PC-3 (cell line): ENCODE results near the gene VSTM2L. TPM values are rescaled to one million over a fixed set of nuclear protein-coding genes. Genes with fewer than 3 reads are reported as not detected.

Source experiments
- ATAC-seq: fragments of 200-7000 bp; cut with Tn5 transposase; 2 replicates; pipeline ENCODE4 v1.9.1; 2020; ENCODE audit warnings: mild to moderate bottlenecking, moderate library complexity
- BruUV-seq: library from RNA; stranded (reverse); fragments of 400-500 nt; replicated peaks from 2 replicates; lab custom pipeline; 2021; lab: Mats Ljungman, UMichigan
- CTCF ChIA-PET: fragments of 300-600 bp; sonication (Branson Sonifier 250); formaldehyde crosslinking; loops from one replicate; lab custom pipeline; 2022; ENCODE audit warnings: antibody characterized with exemption; lab: Charles Lee
- POLR2A ChIA-PET: fragments of 300-600 bp; sonication (Branson Sonifier 250); formaldehyde crosslinking; loops from one replicate; lab custom pipeline; 2022; ENCODE audit warnings: antibody characterized with exemption; ENCODE audit not compliant: unreplicated experiment; lab: Charles Lee
- DNase-seq: peaks from one replicate; pipeline ENCODE4 v3.0.0-alpha.2; 2015
- H2AFZ ChIP-seq: fragments of 300-600 bp; sonication (generic); 2 replicates; pipeline ENCODE4 v1.6.0; 2016; ENCODE audit warnings: antibody characterized with exemption, low read length
- H3F3A ChIP-seq: fragments of 300-600 bp; sonication (generic); one replicate; pipeline ENCODE4 v1.6.0; 2017; ENCODE audit warnings: antibody characterized with exemption, low read length, control low read depth, mild to moderate bottlenecking; ENCODE audit not compliant: unreplicated experiment
- H3K27ac ChIP-seq: fragments of 300-600 bp; sonication (generic); 2 replicates; pipeline ENCODE4 v1.5.1; 2016; ENCODE audit warnings: mild to moderate bottlenecking, low read length
- H3K27me3 ChIP-seq: fragments of 300-600 bp; sonication (generic); 2 replicates; pipeline ENCODE4 v1.6.1; 2016; ENCODE audit warnings: low read length, mixed read lengths
- H3K36me3 ChIP-seq: fragments of 300-600 bp; sonication (generic); 2 replicates; pipeline ENCODE4 v1.6.1; 2016; ENCODE audit warnings: low read depth, mixed run types, low read length, mixed read lengths
- H3K4me1 ChIP-seq: fragments of 300-600 bp; sonication (generic); 2 replicates; pipeline ENCODE4 v1.5.1; 2016; ENCODE audit warnings: low read length; ENCODE audit not compliant: insufficient read depth
- H3K4me2 ChIP-seq: fragments of 300-600 bp; sonication (generic); 2 replicates; pipeline ENCODE4 v1.6.0; 2016; ENCODE audit warnings: low read length
- H3K4me3 ChIP-seq: fragments of 300-600 bp; sonication (generic); 2 replicates; pipeline ENCODE4 v1.5.1; 2016; ENCODE audit warnings: mild to moderate bottlenecking, low read length, mixed read lengths
- H3K79me2 ChIP-seq: fragments of 300-600 bp; sonication (generic); 2 replicates; pipeline ENCODE4 v1.6.1; 2017; ENCODE audit warnings: low read length, mixed read lengths
- H3K9ac ChIP-seq: fragments of 300-600 bp; sonication (generic); 2 replicates; pipeline ENCODE4 v1.6.0; 2016; ENCODE audit warnings: mild to moderate bottlenecking, low read length
- H3K9me2 ChIP-seq: fragments of 300-600 bp; sonication (generic); replicated peaks from 2 replicates; pipeline ENCODE4 v1.6.1; 2016; ENCODE audit warnings: mixed run types, low read length, mixed read lengths
- H3K9me3 ChIP-seq: fragments of 300-600 bp; sonication (generic); 2 replicates; pipeline ENCODE4 v1.6.1; 2016; ENCODE audit warnings: low read length, mixed read lengths
- H4K20me1 ChIP-seq: fragments of 300-600 bp; sonication (generic); 2 replicates; pipeline ENCODE4 v1.6.1; 2016; ENCODE audit warnings: low read length, mixed read lengths
- CTCF ChIP-seq: fragments of 300-600 bp; sonication (generic); conservative IDR thresholded peaks from 2 replicates; pipeline ENCODE4 v1.5.1; 2017; ENCODE audit warnings: antibody characterized with exemption, low read depth, mild to moderate bottlenecking, low read length
- EZH2 ChIP-seq: fragments of 300-600 bp; sonication (generic); IDR thresholded peaks from one replicate; pipeline ENCODE4 v1.6.1; 2017; ENCODE audit warnings: antibody characterized with exemption, mild to moderate bottlenecking, low read length; ENCODE audit not compliant: unreplicated experiment
- EZH2phosphoT487 ChIP-seq: fragments of 300-600 bp; sonication (generic); IDR thresholded peaks from 2 replicates; pipeline ENCODE4 v1.6.1; 2018; ENCODE audit warnings: mild to moderate bottlenecking, antibody characterized with exemption, low read length, borderline replicate concordance
- intact Hi-C: fragments of 100-400 bp; cut with micrococcal nuclease; formaldehyde crosslinking; loops from 2 replicates; pipeline ENCODE4 v1.9.0; 2023
- total RNA-seq: library from RNA; depleted of rRNA; stranded (reverse); fragments of >200 nt; gene quantifications from 2 replicates; pipeline ENCODE4 v1.2.3, GENCODE V29; 2014

VSTM2L gene
- total RNA-seq, 1 experiment from 2014 or later, result 45.8 TPM

- Histone ChIP-seq H3K79me2 (no peaks in the 10 kb centered on the region), H3K27ac (no peak overlapping the region), H3F3A (no peaks in the 10 kb centered on the region), H3K36me3 (no peaks in the 10 kb centered on the region), H3K4me1 (no peaks in the 10 kb centered on the region), H3K4me2 (no peak overlapping the region), H3K9ac (no peak overlapping the region), H3K27me3 (no peaks in the 10 kb centered on the region), H2AFZ (no peak overlapping the region), H3K9me3 (no peaks in the 10 kb centered on the region), H3K9me2 (no peaks in the 10 kb centered on the region), H3K4me3 (no peak overlapping the region), H4K20me1 (no peaks in the 10 kb centered on the region)
- CTCF ChIA-PET, result no interaction called here
- DNase-seq (no peak), ATAC-seq (no peak)
- TF ChIP-seq CTCF (no peak), EZH2phosphoT487 (no peak), EZH2 (no peak)
- POLR2A ChIA-PET, result no interaction called here
- BruUV-seq, result no TSS peak
- intact Hi-C loops, result no loop called here
Measured at GRCh38 chr20:37948956-37949355, 46.0 kb downstream of the VSTM2L start.

- no peak overlapping the region for H3K27ac ChIP-seq
- ChIA-PET POLR2A (no interaction called here), CTCF (no interaction called here)
- BruUV-seq, result no TSS peak
- H3K4me3 ChIP-seq, result no peak overlapping the region
- H3K4me1 ChIP-seq, result peaks cover 11% of the 10 kb centered on the region
- no peak overlapping the region for H2AFZ ChIP-seq
- H3K36me3 ChIP-seq, result no peaks in the 10 kb centered on the region
- intact Hi-C loops, result no loop called here
- H4K20me1 ChIP-seq, result no peaks in the 10 kb centered on the region
- H3K4me2 ChIP-seq, result no peak overlapping the region
- no peak for ATAC-seq
- H3K9ac ChIP-seq, result no peak overlapping the region
- H3K27me3 ChIP-seq, result no peaks in the 10 kb centered on the region
- H3K79me2 ChIP-seq, result no peaks in the 10 kb centered on the region
- no peaks in the 10 kb centered on the region for H3F3A ChIP-seq
- no peaks in the 10 kb centered on the region for H3K9me3 ChIP-seq
- no peaks in the 10 kb centered on the region for H3K9me2 ChIP-seq
- TF ChIP-seq EZH2phosphoT487 (no peak), CTCF (no peak), EZH2 (no peak)
- DNase-seq, result no peak
Measured at GRCh38 chr20:37954190-37954589, 51.3 kb downstream of the VSTM2L start.

GRCh38 chr20:37954626-37955025 lies 51.7 kb downstream of the VSTM2L start:
- POLR2A ChIA-PET, result no interaction called here
- no TSS peak for BruUV-seq
- no peak overlapping the region for H2AFZ ChIP-seq
- H3K27ac ChIP-seq, result no peak overlapping the region
- no peaks in the 10 kb centered on the region for H3K36me3 ChIP-seq
- intact Hi-C loops, result loop anchor here (5.0 kb wide), 1 partner anchor 52 kb away; the partner anchor contains the start of gene VSTM2L
- H3K27me3 ChIP-seq, result no peaks in the 10 kb centered on the region
- DNase-seq (no peak), ATAC-seq (no peak)
- H3K9me2 ChIP-seq, result no peaks in the 10 kb centered on the region
- H3K9ac ChIP-seq, result no peak overlapping the region
- no peaks in the 10 kb centered on the region for H3K79me2 ChIP-seq
- H3K4me3 ChIP-seq, result no peak overlapping the region
- H4K20me1 ChIP-seq, result no peaks in the 10 kb centered on the region
- no peak overlapping the region for H3K4me2 ChIP-seq
- TF ChIP-seq EZH2phosphoT487 (no peak), EZH2 (no peak), CTCF (no peak)
- no peaks in the 10 kb centered on the region for H3K9me3 ChIP-seq
- CTCF ChIA-PET, result no interaction called here
- H3F3A ChIP-seq, result no peaks in the 10 kb centered on the region
- H3K4me1 ChIP-seq, result peaks cover 11% of the 10 kb centered on the region
